Motor neuron (in vitro differentiated cells): ENCODE data around the gene IGF1R. TPM values are rescaled to one million over a fixed set of nuclear protein-coding genes. Genes with fewer than 3 reads are reported as not detected.

Experiments
- ATAC-seq, 8 experiments: fragments of 200-7000 bp; cut with Tn5 transposase; replicated peaks in 6 of 8; 2 replicates each; pipeline ENCODE4 v1.8.0; 2021; ENCODE audit warnings: mild to moderate bottlenecking in 8 of 8, moderate library complexity in 8 of 8
- H3K27ac ChIP-seq, 2 donors: fragments of 250-450 bp; sonication (Bioruptor Pico); 2 replicates each; pipeline ENCODE4 v1.9.0; 2021; ENCODE audit warnings: antibody characterized with exemption in 2 of 2, mild to moderate bottlenecking in 2 of 2, moderate library complexity in 1 of 2
- H3K4me1 ChIP-seq, 2 donors: fragments of 250-450 bp; sonication (Bioruptor Pico); replicated peaks in 1 of 2; 2 replicates each; pipeline ENCODE4 v1.6.1; 2021; ENCODE audit warnings: antibody characterized with exemption in 2 of 2, mild to moderate bottlenecking in 2 of 2, moderate library complexity in 1 of 2
- H3K4me3 ChIP-seq, 5 donors: fragments of 250-450 bp; sonication (Bioruptor Pico); 2 replicates each; pipeline ENCODE4 v1.9.0; 2021; ENCODE audit warnings: antibody characterized with exemption in 5 of 5, mild to moderate bottlenecking in 5 of 5, moderate library complexity in 4 of 5
- WGBS, 10 experiments: fragments of 450-650 bp; shearing (Covaris generic); methylation state at CpG; one replicate each; pipeline ENCODE4 v1.0.0; 2022; 5-methylcytosine and 5-hydroxymethylcytosine counted together
- in situ Hi-C, 9 experiments: fragments of 400-800 bp; cut with MboI; loops; one replicate each; pipeline ENCODE4 v1.15.0; 2021; ENCODE audit warnings: low sequenced_read_pairs in 9 of 9, low pct_unique_long_range_greater_than_20kb in 2 of 9; ENCODE audit not compliant: unreplicated experiment in 9 of 9
- total RNA-seq, 8 experiments: library from RNA; unstranded; fragments of 300-600 nt; gene quantifications; 2 replicates each; pipeline versions ENCODE4 v1.2.3 to v1.2.4, GENCODE V29; 2022

Gene IGF1R
- total RNA-seq, 8 experiments from 2014 or later = 12.5 to 43.5 (median 26.1) TPM

- peak overlapping the region; percentile 7 to 84 for H3K27ac ChIP-seq
- H3K4me1 ChIP-seq = peaks cover 39 to 54% of the 10 kb centered on the region in 2 donors
- ATAC-seq = peak in 7 of 8 experiments; percentile 26 to 62 (median 58)
- 20 to 100% (median 75%) methylated on average over 1 to 9 of the region's 13 CpGs; no CpG with 5 or more reads in 3 of the 10 experiments for WGBS, 10 experiments
- in situ Hi-C loops = no loop called here
- peak overlapping the region in 2 of 5 donors; percentile 3 to 8 for H3K4me3 ChIP-seq
These were observed 79.9 kb downstream of the IGF1R start for GRCh38 chr15:98728082-98728810.

GRCh38 chr15:98728811-98729160 is 80.4 kb downstream of the IGF1R start:
- no peak for ATAC-seq
- no peak overlapping the region for H3K4me3 ChIP-seq
- in situ Hi-C loops = no loop called here
- 33 to 80% (median 50%) methylated on average over 1 to 2 of the region's 2 CpGs; no CpG with 5 or more reads in 2 of the 10 experiments for WGBS, 10 experiments
- H3K4me1 ChIP-seq = peaks cover 34 to 48% of the 10 kb centered on the region in 2 donors
- H3K27ac ChIP-seq = peak overlapping the region; percentile 7 to 84

- H3K4me3 ChIP-seq = no peak overlapping the region
- no peak overlapping the region for H3K27ac ChIP-seq
- ATAC-seq = no peak
- H3K4me1 ChIP-seq = peaks cover 33 to 43% of the 10 kb centered on the region in 2 donors
- WGBS, 10 experiments = 0 to 100% (median 60%) methylated on average over 1 to 2 of the region's 3 CpGs; no CpG with 5 or more reads in 3 of the 10 experiments
- in situ Hi-C loops = no loop called here
These were observed 81.2 kb downstream of the IGF1R start for GRCh38 chr15:98729446-98730042.

GRCh38 chr15:98730860-98731711 is 82.7 kb downstream of the IGF1R start:
- in situ Hi-C loops = no loop called here
- no peak for ATAC-seq
- H3K4me1 ChIP-seq = peaks cover 33 to 44% of the 10 kb centered on the region in 2 donors
- no peak overlapping the region for H3K27ac ChIP-seq
- WGBS, 10 experiments = 34 to 92% (median 83%) methylated on average over 1 to 10 of the region's 13 CpGs
- no peak overlapping the region for H3K4me3 ChIP-seq

GRCh38 chr15:98731712-98732450 is 83.5 kb downstream of the IGF1R start:
- Histone ChIP-seq H3K4me3 (no peak overlapping the region), H3K4me1 (peaks cover 33 to 44% of the 10 kb centered on the region in 2 donors), H3K27ac (no peak overlapping the region)
- no peak for ATAC-seq
- in situ Hi-C loops = no loop called here
- WGBS, 10 experiments = 93 to 100% (median 100%) methylated on average over 1 to 5 of the region's 9 CpGs; no CpG with 5 or more reads in 3 of the 10 experiments

- Histone ChIP-seq H3K27ac (no peak overlapping the region), H3K4me3 (no peak overlapping the region), H3K4me1 (peaks cover 24 to 33% of the 10 kb centered on the region in 2 donors)
- ATAC-seq = no peak
- WGBS, 10 experiments = 90 to 100% (median 100%) methylated on average over 1 to 5 of the region's 5 CpGs; no CpG with 5 or more reads in 4 of the 10 experiments
- in situ Hi-C loops = no loop called here
These were observed 84.8 kb downstream of the IGF1R start for GRCh38 chr15:98733098-98733497.

GRCh38 chr15:98734466-98735199 is 86.3 kb downstream of the IGF1R start:
- no peak for ATAC-seq
- in situ Hi-C loops = no loop called here
- WGBS, 10 experiments = 67 to 92% (median 89%) methylated on average over 3 to 8 of the region's 8 CpGs
- H3K4me3 ChIP-seq = no peak overlapping the region
- no peak overlapping the region for H3K27ac ChIP-seq
- H3K4me1 ChIP-seq = peaks cover 8 to 18% of the 10 kb centered on the region in 2 donors

GRCh38 chr15:98735304-98735703 is 87.0 kb downstream of the IGF1R start:
- no peak for ATAC-seq
- 90 to 100% (median 100%) methylated on average over 1 to 3 of the region's 4 CpGs; no CpG with 5 or more reads in 6 of the 10 experiments for WGBS, 10 experiments

GRCh38 chr15:98735895-98736617 is 87.7 kb downstream of the IGF1R start:
- 67 to 100% (median 98%) methylated on average over 1 to 4 of the region's 4 CpGs; no CpG with 5 or more reads in 2 of the 10 experiments for WGBS, 10 experiments
- in situ Hi-C loops = no loop called here
- Histone ChIP-seq H3K27ac (no peak overlapping the region), H3K4me3 (no peak overlapping the region), H3K4me1 (peaks cover 8 to 12% of the 10 kb centered on the region in 2 donors)
- no peak for ATAC-seq

More at GRCh38 chr15:98735304-98735703, 87.0 kb downstream of the IGF1R start:
- H3K4me1 ChIP-seq = peaks cover 8 to 17% of the 10 kb centered on the region in 2 donors
- no peak overlapping the region for H3K4me3 ChIP-seq
- in situ Hi-C loops = no loop called here
- H3K27ac ChIP-seq = no peak overlapping the region

- no peak overlapping the region for H3K4me3 ChIP-seq
- H3K4me1 ChIP-seq = peaks cover 5 to 10% of the 10 kb centered on the region in 2 donors
- in situ Hi-C loops = no loop called here
- H3K27ac ChIP-seq = no peak overlapping the region
- ATAC-seq = no peak
- 91 to 100% (median 96%) methylated on average over 2 to 5 of the region's 6 CpGs; no CpG with 5 or more reads in 3 of the 10 experiments for WGBS, 10 experiments
These were observed 88.8 kb downstream of the IGF1R start for GRCh38 chr15:98737159-98737558.

- no peak for ATAC-seq
- WGBS, 10 experiments = 57 to 100% (median 83%) methylated on average over 1 to 6 of the region's 7 CpGs; no CpG with 5 or more reads in 2 of the 10 experiments
- no peak overlapping the region for H3K27ac ChIP-seq
- in situ Hi-C loops = no loop called here
- H3K4me3 ChIP-seq = no peak overlapping the region
- H3K4me1 ChIP-seq = peaks cover 5 to 10% of the 10 kb centered on the region in 2 donors
These were observed 89.4 kb downstream of the IGF1R start for GRCh38 chr15:98737721-98738120.
